ENCODE results near the gene C2orf49. TPM values are rescaled to one million over a fixed set of nuclear protein-coding genes. Genes with fewer than 3 reads are reported as not detected.

C2orf49 gene
- total RNA-seq, 1 donor from 2014 or later: 9.4 TPM

DNA sequence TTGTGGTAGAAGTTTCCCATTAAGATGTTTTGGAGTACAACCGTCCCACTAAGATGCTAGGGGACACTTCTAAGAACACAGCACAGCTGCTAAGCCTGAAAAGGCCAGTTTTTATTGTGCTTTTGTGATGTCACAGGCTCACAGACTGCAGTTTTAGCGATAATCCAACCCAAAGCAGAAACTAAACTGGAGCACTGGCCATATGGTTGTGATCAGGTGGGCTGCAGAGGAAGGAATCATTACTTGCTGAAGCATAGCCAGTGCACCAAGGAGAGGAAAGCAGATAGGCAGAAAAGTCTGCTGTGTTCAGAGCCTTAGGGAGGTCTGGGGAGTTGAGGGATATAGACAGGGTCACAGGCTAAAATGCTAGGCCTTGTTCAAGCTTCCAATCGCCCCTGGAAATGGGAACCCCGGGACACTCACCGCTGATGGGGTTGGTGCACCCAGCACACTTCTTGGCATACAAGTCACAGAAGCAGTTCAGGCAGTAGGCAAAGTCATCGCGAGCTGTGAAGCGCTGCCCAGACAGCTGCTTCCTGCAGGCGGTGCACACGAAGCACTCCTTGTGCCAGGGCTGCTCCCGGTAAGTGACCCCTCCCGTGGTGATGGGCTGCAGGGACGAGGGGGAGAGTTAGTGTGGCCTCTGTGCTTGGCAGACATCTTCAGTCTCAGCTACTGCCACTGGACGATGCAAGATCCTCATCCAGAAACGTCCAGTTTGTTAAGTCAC lies 25.7 kb downstream of the C2orf49 start:
- ATAC-seq: no peak

GRCh38 chr2:105364436-105365139 lies 27.2 kb downstream of the C2orf49 start:
- no peak for ATAC-seq

GRCh38 chr2:105365206-105365605 lies 27.9 kb downstream of the C2orf49 start:
- no peak for ATAC-seq

- no peak for ATAC-seq
Observed at GRCh38 chr2:105368759-105369408, 31.5 kb downstream of the C2orf49 start.

- ATAC-seq: peak; percentile 91
Observed at GRCh38 chr2:105369777-105370690, 32.7 kb downstream of the C2orf49 start.

DNA sequence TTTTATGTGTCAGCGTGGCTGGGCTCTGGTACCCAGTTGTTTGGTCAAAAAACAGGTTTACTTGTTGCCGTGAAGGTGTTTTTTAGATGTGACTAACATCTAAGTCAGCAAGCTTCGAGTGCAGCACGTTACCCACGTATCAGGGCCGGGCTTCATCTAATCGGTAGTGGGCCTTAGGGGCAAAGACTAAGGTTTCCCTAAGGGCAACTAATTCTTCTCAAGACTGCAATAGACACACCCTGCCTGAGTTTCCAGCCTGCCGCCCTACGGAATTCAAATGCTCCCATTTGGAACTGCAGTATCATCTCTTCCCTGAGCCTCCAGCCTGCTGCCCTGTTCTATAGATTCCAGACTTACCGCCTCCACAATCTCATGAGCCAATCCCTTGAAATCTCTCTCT lies 33.8 kb downstream of the C2orf49 start:
- peak; percentile 2 for ATAC-seq

GRCh38 chr2:105371810-105372209 lies 34.5 kb downstream of the C2orf49 start:
- ATAC-seq: no peak

GRCh38 chr2:105373344-105373781 lies 36.0 kb downstream of the C2orf49 start:
- ATAC-seq: peak; percentile 24

DNA sequence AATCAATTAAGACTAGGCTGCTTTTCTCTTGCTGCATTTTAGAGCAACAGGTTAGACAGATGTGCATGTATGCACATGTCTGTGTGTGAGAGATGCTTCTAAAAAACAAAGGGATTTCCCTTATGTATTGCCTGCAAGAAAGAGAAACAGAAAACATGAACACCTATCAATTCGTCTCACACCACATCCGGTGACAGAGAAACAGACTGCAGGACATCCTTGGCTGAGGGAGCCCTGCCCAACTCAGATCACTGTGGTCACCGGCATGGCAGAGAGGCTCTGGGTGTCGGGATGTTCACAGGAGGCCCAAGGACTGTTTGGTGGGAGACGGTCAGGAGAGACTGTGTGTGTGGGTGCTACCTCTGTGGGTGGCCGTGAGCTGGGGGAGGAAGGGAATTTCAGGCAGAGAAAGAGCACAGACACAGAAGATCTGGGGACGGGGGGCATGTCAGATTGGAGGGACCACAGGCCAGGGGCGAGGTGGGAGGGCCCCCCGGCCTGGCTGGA lies 36.6 kb downstream of the C2orf49 start:
- peak; percentile 54 for ATAC-seq

DNA sequence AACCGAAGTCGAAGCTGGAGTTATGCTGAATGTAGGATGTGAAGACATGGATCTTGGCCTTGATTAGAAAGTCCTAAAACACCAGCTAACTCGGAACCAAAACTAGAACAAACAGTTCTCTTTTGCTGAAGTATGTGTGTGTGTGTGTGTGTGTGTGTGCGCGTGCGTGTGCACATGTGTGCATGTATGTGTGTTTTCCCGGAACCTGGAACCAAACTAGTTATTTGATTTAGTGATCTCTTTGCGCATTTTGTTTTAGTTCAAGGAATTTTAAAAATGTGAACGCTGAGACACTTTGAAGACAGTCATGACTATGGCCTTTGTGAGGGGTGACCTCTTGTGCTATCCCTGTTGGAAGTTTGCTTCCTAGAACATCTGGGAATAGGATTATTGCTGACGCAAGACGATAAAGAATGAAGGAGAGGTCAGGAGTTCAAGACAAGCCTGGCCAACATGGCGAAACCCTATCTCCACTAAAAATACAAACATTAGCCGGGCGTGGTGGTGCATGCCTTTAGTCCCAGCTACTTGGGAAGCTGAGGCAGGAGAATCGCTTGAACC lies 37.7 kb downstream of the C2orf49 start:
- ATAC-seq: no peak

GRCh38 chr2:105376010-105376409 lies 38.7 kb downstream of the C2orf49 start:
- peak; percentile 35 for ATAC-seq

- ATAC-seq: no peak
Observed at GRCh38 chr2:105376789-105377240, 39.5 kb downstream of the C2orf49 start.

DNA sequence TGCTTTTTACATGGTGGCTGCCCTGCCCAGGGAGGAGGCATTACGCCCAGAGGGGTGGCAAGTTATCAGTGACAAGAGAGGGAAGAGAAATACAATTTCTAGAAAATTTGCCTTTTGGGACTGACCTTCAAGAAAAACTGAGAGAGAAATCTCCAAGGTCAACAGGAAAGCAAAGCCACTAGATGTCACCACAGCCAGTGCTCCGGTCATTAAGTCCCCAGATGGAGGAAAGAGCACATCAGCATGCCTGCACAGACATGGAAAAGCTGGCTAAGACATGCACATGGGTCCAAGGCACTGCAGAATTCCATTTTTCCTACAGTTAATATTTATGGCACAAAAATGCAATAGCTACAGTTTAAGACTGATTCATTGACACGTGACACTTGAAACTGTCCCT lies 40.5 kb downstream of the C2orf49 start:
- no peak for ATAC-seq

DNA sequence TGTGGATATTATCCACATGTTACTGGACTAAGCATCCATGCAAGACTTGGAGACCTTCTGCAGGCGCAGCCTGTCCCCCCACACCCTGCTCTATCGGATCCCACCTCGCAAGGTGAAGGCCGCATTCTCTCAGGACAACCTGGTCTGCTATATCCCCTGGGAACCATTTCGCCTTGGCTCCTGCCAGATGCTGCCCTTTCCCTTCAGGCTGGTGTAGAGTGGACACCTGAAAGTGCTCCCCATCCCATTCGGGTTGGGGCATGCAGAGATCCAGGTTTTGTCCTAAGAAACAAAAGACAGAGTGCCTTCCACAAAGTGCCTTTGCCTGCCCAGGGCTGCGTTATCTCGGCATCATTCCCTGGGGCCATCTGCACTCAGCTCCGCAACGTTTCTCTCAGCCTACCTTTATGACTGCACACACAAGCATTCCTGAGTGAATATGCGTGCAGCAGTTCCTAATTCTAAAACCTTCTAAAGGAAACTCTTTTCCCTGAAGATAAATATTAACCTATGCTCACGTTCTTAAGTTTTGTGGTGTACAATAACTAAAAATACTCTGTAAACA lies 41.0 kb downstream of the C2orf49 start:
- no peak for ATAC-seq

- ATAC-seq: peak; percentile 26
Observed at GRCh38 chr2:105378921-105379383, 41.6 kb downstream of the C2orf49 start.

GRCh38 chr2:105379741-105380186 lies 42.4 kb downstream of the C2orf49 start:
- peak; percentile 79 for ATAC-seq

GRCh38 chr2:105380432-105381100 lies 43.2 kb downstream of the C2orf49 start:
- ATAC-seq: no peak

GRCh38 chr2:105381101-105381668 lies 43.8 kb downstream of the C2orf49 start:
- peak; percentile 15 for ATAC-seq

DNA sequence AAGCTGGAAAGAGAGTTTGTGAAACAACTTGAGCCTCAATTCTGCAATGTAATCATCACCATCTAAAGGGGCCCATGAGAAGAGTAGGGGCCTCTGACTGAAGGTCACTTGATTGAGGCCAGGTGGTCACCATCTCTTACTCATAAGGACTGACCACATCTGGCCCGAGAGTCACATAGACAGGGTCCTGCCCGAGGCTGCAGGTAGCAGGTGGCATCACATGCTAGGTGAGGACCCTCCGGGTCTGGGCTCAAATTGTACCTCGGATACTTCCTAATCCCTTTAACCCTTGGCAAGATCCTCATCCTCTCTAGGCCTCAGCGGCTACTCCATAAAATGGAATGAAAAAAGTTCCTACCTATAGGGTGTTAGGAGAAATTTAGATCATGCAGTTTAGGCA lies 44.8 kb downstream of the C2orf49 start:
- no peak for ATAC-seq
